Measurements from ENCODE around the gene KIR2DL4. TPM values are rescaled to one million over a fixed set of nuclear protein-coding genes. Genes with fewer than 3 reads are reported as not detected.
"Not testable (repeated sequence)": the region's sequence is repeated elsewhere in the genome, so short reads cannot be mapped to it uniquely, and the experiment has no call there.

Gene KIR2DL4
- polyA plus RNA-seq, 1 experiment, result not detected

- ChIA-PET CTCF (no interaction called here), POLR2A (no interaction called here)
- Histone ChIP-seq H3K4me3 (ENCODE audit: low read depth, low read length) (no peak overlapping the region), H3K36me3 (ENCODE audit: control insufficient read depth, insufficient read depth, low read length) (no peaks in the 10 kb centered on the region), H3K27me3 (ENCODE audit: control insufficient read depth, insufficient read depth, low read length) (no peaks in the 10 kb centered on the region)
- DNase-seq (ENCODE audit: low read depth), result no peak
- TF ChIP-seq CTCF (IDR thresholded peaks at IDR 0.05; ENCODE audit: insufficient read depth, low read depth, low read length), result no peak
Measured at GRCh38 chr19:54795758-54796157, 7.7 kb upstream of the KIR2DL4 start.

- ChIA-PET POLR2A (no interaction called here), CTCF (no interaction called here)
- no peaks in the 10 kb centered on the region for H3K27me3 ChIP-seq (ENCODE audit: control insufficient read depth, insufficient read depth, low read length)
- no peak overlapping the region for H3K4me3 ChIP-seq (ENCODE audit: low read depth, low read length)
- H3K36me3 ChIP-seq (ENCODE audit: control insufficient read depth, insufficient read depth, low read length), result no peaks in the 10 kb centered on the region
- TF ChIP-seq CTCF (IDR thresholded peaks at IDR 0.05; ENCODE audit: insufficient read depth, low read depth, low read length), result no peak
- DNase-seq (ENCODE audit: low read depth), result no peak
Measured at GRCh38 chr19:54804101-54804500, 691 bp downstream of the KIR2DL4 start.

GRCh38 chr19:54804571-54804970, 1.2 kb downstream of the KIR2DL4 start:
- Histone ChIP-seq H3K4me3 (ENCODE audit: low read depth, low read length) (no peak overlapping the region), H3K36me3 (ENCODE audit: control insufficient read depth, insufficient read depth, low read length) (no peaks in the 10 kb centered on the region), H3K27me3 (ENCODE audit: control insufficient read depth, insufficient read depth, low read length) (no peaks in the 10 kb centered on the region)
- no peak for TF ChIP-seq CTCF (IDR thresholded peaks at IDR 0.05; ENCODE audit: insufficient read depth, low read depth, low read length)
- ChIA-PET POLR2A (no interaction called here), CTCF (no interaction called here)
- DNase-seq (ENCODE audit: low read depth), result no peak

GRCh38 chr19:54805665-54806515, 2.5 kb downstream of the KIR2DL4 start:
- no peak for TF ChIP-seq CTCF (IDR thresholded peaks at IDR 0.05; ENCODE audit: insufficient read depth, low read depth, low read length)
- ChIA-PET POLR2A (no interaction called here), CTCF (no interaction called here)
- no peak overlapping the region for H3K4me3 ChIP-seq (ENCODE audit: low read depth, low read length)
- H3K36me3 ChIP-seq (ENCODE audit: control insufficient read depth, insufficient read depth, low read length), result no peaks in the 10 kb centered on the region
- no peaks in the 10 kb centered on the region for H3K27me3 ChIP-seq (ENCODE audit: control insufficient read depth, insufficient read depth, low read length)
- no peak for DNase-seq (ENCODE audit: low read depth)

- Histone ChIP-seq H3K36me3 (ENCODE audit: control insufficient read depth, insufficient read depth, low read length) (no peaks in the 10 kb centered on the region), H3K4me3 (ENCODE audit: low read depth, low read length) (no peak overlapping the region), H3K27me3 (ENCODE audit: control insufficient read depth, insufficient read depth, low read length) (no peaks in the 10 kb centered on the region)
- TF ChIP-seq CTCF (IDR thresholded peaks at IDR 0.05; ENCODE audit: insufficient read depth, low read depth, low read length), result no peak
- ChIA-PET POLR2A (no interaction called here), CTCF (no interaction called here)
- DNase-seq (ENCODE audit: low read depth), result no peak
Measured at GRCh38 chr19:54806516-54806838, 3.1 kb downstream of the KIR2DL4 start.

GRCh38 chr19:54814571-54814970, 11.2 kb downstream of the KIR2DL4 start:
- POLR2A ChIA-PET; H3K4me3 ChIP-seq (ENCODE audit: low read depth, low read length); DNase-seq (ENCODE audit: low read depth); H3K36me3 ChIP-seq (ENCODE audit: control insufficient read depth, insufficient read depth, low read length); CTCF ChIA-PET; H3K27me3 ChIP-seq (ENCODE audit: control insufficient read depth, insufficient read depth, low read length): not testable (repeated sequence)

GRCh38 chr19:54816251-54816650, 12.8 kb downstream of the KIR2DL4 start, which contains the start of gene KIR3DL1:
Gene KIR3DL1 (plus strand): TSS chr19:54816468.
- CTCF ChIA-PET; H3K4me3 ChIP-seq (ENCODE audit: low read depth, low read length); H3K36me3 ChIP-seq (ENCODE audit: control insufficient read depth, insufficient read depth, low read length); H3K27me3 ChIP-seq (ENCODE audit: control insufficient read depth, insufficient read depth, low read length); DNase-seq (ENCODE audit: low read depth); POLR2A ChIA-PET: not testable (repeated sequence)

Measured in BJ (cell line).